ENCODE measurements around the gene CD300LF.

The CD300LF gene

DNA sequence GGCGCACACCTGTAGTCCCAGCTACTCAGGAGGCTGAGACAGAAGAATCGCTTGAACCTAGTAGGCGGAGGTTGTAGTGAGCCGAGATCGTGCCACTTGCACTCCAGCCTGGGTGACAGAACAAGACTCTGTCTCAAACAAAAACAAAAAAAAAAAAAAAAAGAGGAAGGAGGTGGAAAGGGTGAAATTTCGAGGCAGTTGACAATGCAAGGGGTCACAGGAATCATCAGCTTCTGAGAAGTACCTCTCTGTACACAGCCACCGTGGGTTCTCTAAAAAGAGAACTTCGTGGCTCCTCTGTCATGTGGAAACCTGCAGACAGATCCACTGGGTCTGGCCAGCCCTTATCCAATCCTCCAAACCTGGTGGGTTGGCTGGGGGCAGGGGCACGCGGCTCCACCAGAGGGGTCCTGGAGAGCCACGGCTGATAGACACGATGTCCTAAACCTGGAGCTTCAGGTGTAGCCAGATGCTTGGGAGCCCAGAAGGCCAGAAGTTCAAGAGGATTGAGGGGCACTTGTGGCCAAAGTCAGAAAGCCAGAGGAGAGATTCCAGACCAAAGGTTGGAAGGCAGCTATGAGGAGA lies 540 bp upstream of the CD300LF start:
- Histone ChIP-seq H3K9ac (no peak overlapping the region), H3K27me3 (ENCODE audit: insufficient read depth, low read depth) (no peaks in the 10 kb centered on the region; the same call in 1 of the 2 replicates), H3K4me1 (ENCODE audit: low read depth, poor library complexity, severe bottlenecking) (peaks cover 18% of the 10 kb centered on the region), H3K79me2 (ENCODE audit: insufficient read depth, low read depth) (no peaks in the 10 kb centered on the region), H3K4me3 (IDR thresholded peaks at IDR 0.05; ENCODE audit: insufficient read depth, low read depth, low read length) (no peak overlapping the region), H3K27ac (no peak overlapping the region), H3K36me3 (ENCODE audit: insufficient read depth) (no peaks in the 10 kb centered on the region), H3K4me2 (no peak overlapping the region), H2AFZ (ENCODE audit: low read depth) (no peak overlapping the region), H4K20me1 (ENCODE audit: insufficient read depth) (no peaks in the 10 kb centered on the region)
- TF ChIP-seq, protein P1, sequence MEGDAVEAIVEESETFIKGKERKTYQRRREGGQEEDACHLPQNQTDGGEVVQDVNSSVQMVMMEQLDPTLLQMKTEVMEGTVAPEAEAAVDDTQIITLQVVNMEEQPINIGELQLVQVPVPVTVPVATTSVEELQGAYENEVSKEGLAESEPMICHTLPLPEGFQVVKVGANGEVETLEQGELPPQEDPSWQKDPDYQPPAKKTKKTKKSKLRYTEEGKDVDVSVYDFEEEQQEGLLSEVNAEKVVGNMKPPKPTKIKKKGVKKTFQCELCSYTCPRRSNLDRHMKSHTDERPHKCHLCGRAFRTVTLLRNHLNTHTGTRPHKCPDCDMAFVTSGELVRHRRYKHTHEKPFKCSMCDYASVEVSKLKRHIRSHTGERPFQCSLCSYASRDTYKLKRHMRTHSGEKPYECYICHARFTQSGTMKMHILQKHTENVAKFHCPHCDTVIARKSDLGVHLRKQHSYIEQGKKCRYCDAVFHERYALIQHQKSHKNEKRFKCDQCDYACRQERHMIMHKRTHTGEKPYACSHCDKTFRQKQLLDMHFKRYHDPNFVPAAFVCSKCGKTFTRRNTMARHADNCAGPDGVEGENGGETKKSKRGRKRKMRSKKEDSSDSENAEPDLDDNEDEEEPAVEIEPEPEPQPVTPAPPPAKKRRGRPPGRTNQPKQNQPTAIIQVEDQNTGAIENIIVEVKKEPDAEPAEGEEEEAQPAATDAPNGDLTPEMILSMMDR (conservative IDR thresholded peaks at IDR 0.05; ENCODE audit: low read depth, low read length): no peak

DNA sequence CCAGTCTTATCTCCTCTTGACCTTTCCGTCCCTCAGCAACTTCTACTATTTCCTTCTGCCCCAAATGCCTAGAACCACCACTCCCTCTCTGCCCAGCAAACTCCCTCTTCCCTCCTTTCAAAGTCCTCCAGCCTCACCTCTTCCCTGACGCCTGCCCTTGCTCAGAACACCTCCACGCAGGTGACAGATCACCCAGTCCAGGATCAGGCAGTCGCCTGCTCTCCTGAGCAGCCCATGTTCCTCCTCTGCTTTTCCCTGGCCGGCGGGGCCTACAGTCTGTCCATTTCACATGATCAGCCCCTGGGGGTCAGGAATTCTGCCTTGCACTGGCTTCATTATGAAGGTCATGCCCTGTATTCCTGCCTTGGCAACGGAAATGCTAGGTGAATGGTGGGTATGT lies 422 bp downstream of the CD300LF start:
- Histone ChIP-seq H3K36me3 (ENCODE audit: insufficient read depth) (no peaks in the 10 kb centered on the region), H3K4me1 (ENCODE audit: low read depth, poor library complexity, severe bottlenecking) (peaks cover 18% of the 10 kb centered on the region), H3K27ac (no peak overlapping the region), H3K27me3 (ENCODE audit: insufficient read depth, low read depth) (no peaks in the 10 kb centered on the region; the same call in 1 of the 2 replicates), H4K20me1 (ENCODE audit: insufficient read depth) (no peaks in the 10 kb centered on the region), H3K4me3 (IDR thresholded peaks at IDR 0.05; ENCODE audit: insufficient read depth, low read depth, low read length) (no peak overlapping the region), H3K9ac (no peak overlapping the region), H3K79me2 (ENCODE audit: insufficient read depth, low read depth) (no peaks in the 10 kb centered on the region), H3K4me2 (no peak overlapping the region), H2AFZ (ENCODE audit: low read depth) (no peak overlapping the region)
- TF ChIP-seq, protein P1 (conservative IDR thresholded peaks at IDR 0.05; ENCODE audit: low read depth, low read length): no peak

DNA sequence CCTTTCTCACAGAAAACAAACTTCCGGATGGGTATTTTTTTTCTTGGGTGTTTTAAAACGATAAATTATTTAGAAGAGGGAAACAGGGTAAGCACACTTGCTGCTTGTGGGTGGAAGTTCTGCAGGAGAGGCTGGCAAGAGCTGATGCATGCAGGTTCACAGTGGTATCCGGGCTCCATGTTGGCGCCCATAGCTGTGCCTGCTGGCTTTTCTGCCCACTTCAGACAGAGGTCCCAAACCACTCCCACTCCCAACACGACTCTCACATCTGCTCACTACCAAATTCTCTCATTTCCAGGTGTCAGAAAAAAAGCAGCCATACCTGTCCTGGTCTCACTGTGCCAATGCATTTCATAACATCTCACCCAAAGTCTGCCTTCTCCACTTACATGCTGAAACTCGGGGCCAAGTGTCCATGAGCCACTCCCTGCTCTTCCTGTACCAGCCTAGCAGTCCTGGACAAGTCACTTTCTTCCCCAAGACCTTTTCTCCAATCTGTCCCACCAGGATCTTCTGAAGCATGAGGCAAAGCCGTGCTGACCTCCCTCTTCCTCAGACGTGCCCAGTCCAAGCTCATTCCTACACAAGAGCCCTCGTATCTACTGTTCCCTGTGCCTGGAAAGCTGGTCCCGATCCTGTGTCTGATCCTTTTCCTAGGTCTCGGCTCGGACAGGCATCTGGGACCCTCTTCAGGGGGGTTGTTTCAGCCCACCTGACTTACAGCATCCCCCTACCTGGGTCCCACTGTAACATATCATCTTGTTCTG lies 1.5 kb downstream of the CD300LF start:
- peaks cover 18% of the 10 kb centered on the region for H3K4me1 ChIP-seq (ENCODE audit: low read depth, poor library complexity, severe bottlenecking)
- no peaks in the 10 kb centered on the region for H3K79me2 ChIP-seq (ENCODE audit: insufficient read depth, low read depth)
- no peaks in the 10 kb centered on the region for H4K20me1 ChIP-seq (ENCODE audit: insufficient read depth)
- TF ChIP-seq, protein P1 (conservative IDR thresholded peaks at IDR 0.05; ENCODE audit: low read depth, low read length): no peak
- no peak overlapping the region for H3K4me2 ChIP-seq
- no peak overlapping the region for H3K27ac ChIP-seq
- no peak overlapping the region for H2AFZ ChIP-seq (ENCODE audit: low read depth)
- no peak overlapping the region for H3K4me3 ChIP-seq (IDR thresholded peaks at IDR 0.05; ENCODE audit: insufficient read depth, low read depth, low read length)
- H3K9ac ChIP-seq: no peak overlapping the region
- no peaks in the 10 kb centered on the region for H3K36me3 ChIP-seq (ENCODE audit: insufficient read depth)
- no peaks in the 10 kb centered on the region; the same call in 1 of the 2 replicates for H3K27me3 ChIP-seq (ENCODE audit: insufficient read depth, low read depth)

DNA sequence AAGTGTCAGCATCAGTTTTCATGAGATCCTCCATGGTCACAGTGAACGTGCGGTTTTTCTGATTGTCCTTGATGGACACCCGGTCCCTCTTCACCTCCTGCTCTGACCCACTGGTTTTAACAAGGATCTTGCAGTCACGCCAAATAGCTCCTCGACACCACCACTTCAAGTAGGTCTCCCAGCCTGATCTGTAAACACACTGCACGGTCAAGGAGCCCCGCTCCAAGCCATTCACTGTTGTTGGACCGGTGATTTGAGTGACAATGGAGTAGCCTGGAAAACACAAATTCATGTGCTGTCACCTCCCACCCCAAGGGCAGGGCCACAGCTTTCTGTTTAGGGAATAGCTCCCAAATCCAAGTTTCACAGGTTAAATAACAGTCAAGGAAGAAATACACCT lies 8.2 kb downstream of the CD300LF start:
- no peak overlapping the region for H3K4me3 ChIP-seq (IDR thresholded peaks at IDR 0.05; ENCODE audit: insufficient read depth, low read depth, low read length)
- H3K4me2 ChIP-seq: no peak overlapping the region
- no peaks in the 10 kb centered on the region for H4K20me1 ChIP-seq (ENCODE audit: insufficient read depth)
- H3K36me3 ChIP-seq (ENCODE audit: insufficient read depth): no peaks in the 10 kb centered on the region
- no peak overlapping the region for H2AFZ ChIP-seq (ENCODE audit: low read depth)
- H3K79me2 ChIP-seq (ENCODE audit: insufficient read depth, low read depth): no peaks in the 10 kb centered on the region
- H3K27me3 ChIP-seq (ENCODE audit: insufficient read depth, low read depth): no peaks in the 10 kb centered on the region; the same call in 1 of the 2 replicates
- H3K9ac ChIP-seq: no peak overlapping the region
- H3K27ac ChIP-seq: no peak overlapping the region
- TF ChIP-seq, protein P1 (conservative IDR thresholded peaks at IDR 0.05; ENCODE audit: low read depth, low read length): no peak
- no peaks in the 10 kb centered on the region for H3K4me1 ChIP-seq (ENCODE audit: low read depth, poor library complexity, severe bottlenecking)
